ENCODE data around the gene RNU6-1. TPM values are rescaled to one million over a fixed set of nuclear protein-coding genes. Genes with fewer than 3 reads are reported as not detected.

Gene RNU6-1
- total and polyA plus RNA-seq, 2 donors from 2014 or later, result not detected

- intact Hi-C loops (cut with DNase I), result no loop called here
- Histone ChIP-seq H3K27ac (ENCODE audit: low read depth in 2 of 2, low read length in 2 of 2) (no peak overlapping the region), H3K9me3 (ENCODE audit: control insufficient read depth in 2 of 3, insufficient read depth in 1 of 3, low read length in 3 of 3) (no peaks in the 10 kb centered on the region), H3K36me3 (ENCODE audit: control insufficient read depth in 2 of 3, insufficient read depth in 3 of 3, low read length in 3 of 3) (no peaks in the 10 kb centered on the region), H3K4me3 (ENCODE audit: low read length in 3 of 3) (no peak overlapping the region), H3K27me3 (ENCODE audit: control insufficient read depth, insufficient read depth, low read length) (peaks cover 58% of the 10 kb centered on the region), H3K4me1 (ENCODE audit: control insufficient read depth in 2 of 3, insufficient read depth in 2 of 3, low read depth in 1 of 3, low read length in 3 of 3) (peaks cover 0 to 5% (median 0%) of the 10 kb centered on the region in 3 donors), H3K9ac (ENCODE audit: low read length in 3 of 3) (no peak overlapping the region)
- DNase-seq (peak in 1 of 5 donors; percentile 29), FAIRE-seq (no peak)
- no peak for TF ChIP-seq CTCF (IDR thresholded peaks at IDR 0.05; ENCODE audit: borderline replicate concordance, extremely low read depth, insufficient read depth)
Measured at GRCh38 chr15:67821784-67822440, 17.9 kb downstream of the RNU6-1 start.

- DNase-seq (peak; percentile 79 to 91 (median 87)), FAIRE-seq (no peak)
- Histone ChIP-seq H3K36me3 (ENCODE audit: control insufficient read depth in 2 of 3, insufficient read depth in 3 of 3, low read length in 3 of 3) (no peaks in the 10 kb centered on the region), H3K9ac (ENCODE audit: low read length in 3 of 3) (no peak overlapping the region), H3K27me3 (ENCODE audit: control insufficient read depth, insufficient read depth, low read length) (peaks cover 55% of the 10 kb centered on the region), H3K27ac (ENCODE audit: low read depth in 2 of 2, low read length in 2 of 2) (no peak overlapping the region), H3K9me3 (ENCODE audit: control insufficient read depth in 2 of 3, insufficient read depth in 1 of 3, low read length in 3 of 3) (no peaks in the 10 kb centered on the region), H3K4me1 (ENCODE audit: control insufficient read depth in 2 of 3, insufficient read depth in 2 of 3, low read depth in 1 of 3, low read length in 3 of 3) (peaks cover 0 to 5% (median 0%) of the 10 kb centered on the region in 3 donors), H3K4me3 (ENCODE audit: low read length in 3 of 3) (no peak overlapping the region)
- intact Hi-C loops (cut with DNase I), result no loop called here
- no peak for TF ChIP-seq CTCF (IDR thresholded peaks at IDR 0.05; ENCODE audit: borderline replicate concordance, extremely low read depth, insufficient read depth)
Measured at GRCh38 chr15:67820992-67821783, 18.7 kb downstream of the RNU6-1 start.

GRCh38 chr15:67820122-67820991 lies 19.5 kb downstream of the RNU6-1 start:
- no peak overlapping the region for H3K9ac ChIP-seq (ENCODE audit: low read length in 3 of 3)
- H3K27me3 ChIP-seq (ENCODE audit: control insufficient read depth, insufficient read depth, low read length), result peaks cover 50% of the 10 kb centered on the region
- no peak for FAIRE-seq
- H3K4me1 ChIP-seq (ENCODE audit: control insufficient read depth in 2 of 3, insufficient read depth in 2 of 3, low read depth in 1 of 3, low read length in 3 of 3), result peaks cover 0 to 2% (median 0%) of the 10 kb centered on the region in 3 donors
- peaks cover 0 to 6% (median 0%) of the 10 kb centered on the region in 3 donors for H3K9me3 ChIP-seq (ENCODE audit: control insufficient read depth in 2 of 3, insufficient read depth in 1 of 3, low read length in 3 of 3)
- no peaks in the 10 kb centered on the region for H3K36me3 ChIP-seq (ENCODE audit: control insufficient read depth in 2 of 3, insufficient read depth in 3 of 3, low read length in 3 of 3)
- TF ChIP-seq CTCF (IDR thresholded peaks at IDR 0.05; ENCODE audit: borderline replicate concordance, extremely low read depth, insufficient read depth), result no peak
- intact Hi-C loops (cut with DNase I), result no loop called here
- H3K4me3 ChIP-seq (ENCODE audit: low read length in 3 of 3), result no peak overlapping the region
- peak in 1 of 5 donors; percentile 46 for DNase-seq
- H3K27ac ChIP-seq (ENCODE audit: low read depth in 2 of 2, low read length in 2 of 2), result no peak overlapping the region
